Keratinocyte (primary cell): Measurements from ENCODE around the gene MYB. TPM values are rescaled to one million over a fixed set of nuclear protein-coding genes. Genes with fewer than 3 reads are reported as not detected.

ENCODE experiments used
- DNase-seq: peaks from one replicate; pipeline ENCODE4 v3.0.0-alpha.2; 2011; ENCODE audit warnings: low read depth, missing footprints, low spot score
- FAIRE-seq: peaks from 2 replicates; lab custom pipeline; 2011; peaks lifted over from hg19 to GRCh38; lab: Jason Lieb, UNC
- H2AFZ ChIP-seq: 2 replicates; pipeline ENCODE4 v1.6.0; 2012; ENCODE audit warnings: low read length, control low read depth, inconsistent platforms; ENCODE audit not compliant: control insufficient read depth
- H3K27ac ChIP-seq: 2 replicates; pipeline ENCODE4 v1.5.1; 2011; ENCODE audit warnings: low read length; ENCODE audit not compliant: control insufficient read depth, insufficient read depth
- H3K27me3 ChIP-seq: 3 replicates; pipeline ENCODE4 v1.6.0; 2011; ENCODE audit warnings: low read length; ENCODE audit not compliant: control insufficient read depth, insufficient read depth; ENCODE audit errors: extremely low read depth
- H3K36me3 ChIP-seq, 2 experiments: 2 replicates in 1 of 2; 3 replicates in 1 of 2; pipeline ENCODE4 v1.5.1; 2011; ENCODE audit warnings: low read length in 2 of 2, mild to moderate bottlenecking in 1 of 2; ENCODE audit not compliant: control insufficient read depth in 2 of 2, insufficient read depth in 2 of 2; ENCODE audit errors: extremely low read depth in 1 of 2
- H3K4me1 ChIP-seq: 3 replicates; pipeline ENCODE4 v1.5.1; 2011; ENCODE audit warnings: low read length; ENCODE audit not compliant: control insufficient read depth, insufficient read depth; ENCODE audit errors: extremely low read depth
- H3K4me2 ChIP-seq: 3 replicates; pipeline ENCODE4 v1.6.0; 2011; ENCODE audit warnings: low read depth, low read length; ENCODE audit not compliant: control insufficient read depth, insufficient read depth; ENCODE audit errors: extremely low read depth
- H3K4me3 ChIP-seq, 3 experiments: fragments of 200-600 bp in 1 of 3; sonication (generic) in 1 of 3; 2 replicates in 2 of 3; 3 replicates in 1 of 3; pipeline ENCODE4 v1.5.1; 2011 to 2016; ENCODE audit warnings: low read length in 3 of 3, mild to moderate bottlenecking in 3 of 3, control low read depth in 2 of 3, inconsistent platforms in 1 of 3, low read depth in 1 of 3, mixed read lengths in 1 of 3, mixed run types in 1 of 3, moderate library complexity in 1 of 3; ENCODE audit not compliant: control insufficient read depth in 2 of 3, insufficient read depth in 2 of 3; ENCODE audit errors: extremely low read depth in 1 of 3
- H3K79me2 ChIP-seq: 2 replicates; pipeline ENCODE4 v1.6.0; 2012; ENCODE audit warnings: low read length; ENCODE audit not compliant: control insufficient read depth, insufficient read depth
- H3K9ac ChIP-seq: 3 replicates; pipeline ENCODE4 v1.6.0; 2011; ENCODE audit warnings: low read length; ENCODE audit not compliant: control insufficient read depth, insufficient read depth; ENCODE audit errors: extremely low read depth
- H3K9me1 ChIP-seq: 3 replicates; pipeline ENCODE4 v1.6.0; 2011; ENCODE audit warnings: low read length; ENCODE audit not compliant: control insufficient read depth, insufficient read depth; ENCODE audit errors: extremely low read depth
- H3K9me3 ChIP-seq: 2 replicates; pipeline ENCODE4 v1.5.1; 2012; ENCODE audit warnings: low read depth, low read length; ENCODE audit not compliant: control insufficient read depth
- H4K20me1 ChIP-seq: 3 replicates; pipeline ENCODE4 v1.6.0; 2011; ENCODE audit warnings: low read length; ENCODE audit not compliant: control insufficient read depth, insufficient read depth; ENCODE audit errors: extremely low read depth
- EZH2 ChIP-seq: IDR thresholded peaks from one replicate; pipeline ENCODE4 v1.6.1; 2012; ENCODE audit warnings: inconsistent platforms, mild to moderate bottlenecking, low read length, moderate library complexity
- dilution Hi-C: fragments of 300-500 bp; cut with MboI; formaldehyde crosslinking; loops from one replicate; pipeline ENCODE4 v1.7.0; 2020; ENCODE audit warnings: low sequenced_read_pairs; ENCODE audit not compliant: extremely low pct_ligation_motif_present
- polyA plus RNA-seq, 5 experiments: library from polyadenylated mRNA; depleted of rRNA in 3 of 5; stranded (reverse) in 3 of 5; stranded (forward) in 1 of 5; unstranded in 1 of 5; fragments of >200 nt; gene quantifications; 1 replicate in 1 of 5; 2 replicates in 3 of 5; 3 replicates in 1 of 5; pipeline versions ENCODE4 v1.2.1 to v1.2.3, GENCODE V29; 2011 to 2012; ENCODE audit warnings: missing spikeins in 2 of 5, low read depth in 1 of 5, low replicate concordance in 1 of 5
- TF ChIP-seq, protein P1 (sequence below), 3 experiments: IDR thresholded peaks in 1 of 3; conservative IDR thresholded peaks in 1 of 3; optimal IDR thresholded peaks in 1 of 3; 2 replicates in 2 of 3; 3 replicates in 1 of 3; pipeline versions ENCODE3 to v1.5.1; 2011; ENCODE audit warnings: low read length in 3 of 3, mild to moderate bottlenecking in 3 of 3, moderate library complexity in 2 of 3, control low read depth in 1 of 3, inconsistent platforms in 1 of 3; ENCODE audit not compliant: insufficient read depth in 2 of 3; ENCODE audit errors: extremely low read depth in 1 of 3

The MYB gene
- polyA plus RNA-seq, 1 donor (not counting 4 experiments of a cell fraction or from before 2014, with no cell fraction given), result 0.04 TPM

DNA sequence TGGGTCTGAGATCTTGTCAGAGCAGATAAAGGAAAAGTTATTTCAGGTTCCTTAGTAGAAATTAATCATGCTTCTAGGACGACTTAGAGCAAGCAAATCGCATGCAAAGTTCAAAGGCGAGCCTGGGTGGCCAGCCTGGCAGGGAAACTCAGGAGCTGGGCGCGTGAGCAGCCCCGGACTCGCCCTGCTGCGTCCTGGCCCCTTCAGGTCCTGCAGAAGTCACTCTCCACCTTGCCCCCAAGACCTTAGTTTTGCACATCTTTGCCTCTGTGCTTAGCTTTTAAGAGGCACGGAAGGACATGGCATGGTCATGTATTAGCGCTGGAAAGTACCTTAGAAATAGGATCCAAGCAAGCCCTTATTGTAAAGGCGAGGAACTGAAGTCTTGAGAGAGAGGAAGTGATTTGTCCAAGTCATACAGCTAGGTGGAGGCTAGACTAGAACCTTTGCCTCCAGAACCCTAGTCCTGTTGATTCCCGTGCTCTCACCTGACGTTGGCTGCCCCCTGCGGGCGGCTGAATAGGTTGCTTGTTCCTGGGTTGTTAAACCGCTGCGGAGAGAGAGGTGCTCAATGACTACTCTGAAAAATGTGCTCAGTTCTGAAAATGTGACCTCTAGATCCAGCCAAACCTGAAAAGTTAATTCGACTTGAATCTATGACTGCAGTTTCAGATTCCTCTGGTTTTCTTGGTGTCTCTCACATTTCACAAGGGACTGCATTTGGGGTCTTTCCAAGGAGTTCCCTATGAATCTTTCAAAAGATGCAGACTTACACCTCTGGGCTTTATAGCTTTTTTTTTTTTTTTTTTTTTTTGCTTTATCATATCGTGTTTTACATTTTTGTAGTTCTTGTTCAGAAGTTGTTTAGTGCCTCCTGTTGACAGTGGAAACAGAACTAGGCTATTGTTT is 2.7 kb downstream of the MYB start:
- no peak overlapping the region for H2AFZ ChIP-seq
- FAIRE-seq, result peak; percentile 58
- dilution Hi-C loops, result no loop called here

DNA sequence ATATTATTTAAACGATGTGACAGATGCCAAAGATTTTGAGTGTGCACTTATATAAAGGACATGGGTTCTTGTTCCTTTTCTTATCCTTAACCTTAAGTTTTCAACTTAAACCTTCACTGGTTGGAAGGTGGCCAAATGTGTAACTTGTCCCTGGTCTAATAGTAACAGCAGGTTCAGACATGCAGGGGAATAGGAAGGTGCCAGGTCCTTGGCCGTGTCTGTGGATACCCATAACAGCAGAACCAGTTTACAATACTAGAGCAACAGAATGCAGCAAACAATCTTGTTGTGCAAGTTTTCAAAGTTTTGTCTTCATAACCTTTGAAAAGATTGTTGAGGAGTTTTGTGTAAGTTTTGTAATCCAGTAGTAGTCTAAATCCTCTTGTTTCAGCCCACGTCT is 4.4 kb downstream of the MYB start:
- Histone ChIP-seq H3K27ac (no peak overlapping the region), H4K20me1 (no peaks in the 10 kb centered on the region), H3K4me2 (no peak overlapping the region), H2AFZ (no peak overlapping the region), H3K27me3 (peaks cover 24% of the 10 kb centered on the region), H3K36me3 (no peaks in the 10 kb centered on the region), H3K9me1 (no peaks in the 10 kb centered on the region), H3K4me3 (no peak overlapping the region), H3K9ac (no peak overlapping the region), H3K79me2 (no peaks in the 10 kb centered on the region), H3K9me3 (no peaks in the 10 kb centered on the region), H3K4me1 (peaks cover 11% of the 10 kb centered on the region)
- TF ChIP-seq, protein P1, sequence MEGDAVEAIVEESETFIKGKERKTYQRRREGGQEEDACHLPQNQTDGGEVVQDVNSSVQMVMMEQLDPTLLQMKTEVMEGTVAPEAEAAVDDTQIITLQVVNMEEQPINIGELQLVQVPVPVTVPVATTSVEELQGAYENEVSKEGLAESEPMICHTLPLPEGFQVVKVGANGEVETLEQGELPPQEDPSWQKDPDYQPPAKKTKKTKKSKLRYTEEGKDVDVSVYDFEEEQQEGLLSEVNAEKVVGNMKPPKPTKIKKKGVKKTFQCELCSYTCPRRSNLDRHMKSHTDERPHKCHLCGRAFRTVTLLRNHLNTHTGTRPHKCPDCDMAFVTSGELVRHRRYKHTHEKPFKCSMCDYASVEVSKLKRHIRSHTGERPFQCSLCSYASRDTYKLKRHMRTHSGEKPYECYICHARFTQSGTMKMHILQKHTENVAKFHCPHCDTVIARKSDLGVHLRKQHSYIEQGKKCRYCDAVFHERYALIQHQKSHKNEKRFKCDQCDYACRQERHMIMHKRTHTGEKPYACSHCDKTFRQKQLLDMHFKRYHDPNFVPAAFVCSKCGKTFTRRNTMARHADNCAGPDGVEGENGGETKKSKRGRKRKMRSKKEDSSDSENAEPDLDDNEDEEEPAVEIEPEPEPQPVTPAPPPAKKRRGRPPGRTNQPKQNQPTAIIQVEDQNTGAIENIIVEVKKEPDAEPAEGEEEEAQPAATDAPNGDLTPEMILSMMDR (optimal IDR thresholded peaks at IDR 0.05 in 1 of 3, IDR thresholded peaks at IDR 0.05 in 1 of 3, conservative IDR thresholded peaks at IDR 0.05 in 1 of 3; ENCODE audit: extremely low read depth in 1 of 3, insufficient read depth in 2 of 3, low read length in 3 of 3), result no peak
- no peak for TF ChIP-seq EZH2
- DNase-seq, result no peak
- FAIRE-seq, result no peak
- dilution Hi-C loops, result no loop called here

More for the DNA sequence above, 2.7 kb downstream of the MYB start:
- Histone ChIP-seq H3K9ac (no peak overlapping the region), H3K27me3 (peaks cover 24% of the 10 kb centered on the region), H3K4me1 (peaks cover 11% of the 10 kb centered on the region), H3K79me2 (no peaks in the 10 kb centered on the region), H3K9me3 (no peaks in the 10 kb centered on the region), H4K20me1 (no peaks in the 10 kb centered on the region), H3K4me3 (peak overlapping the region in 2 of 3 experiments; percentile 67 to 80), H3K9me1 (no peaks in the 10 kb centered on the region), H3K4me2 (peak overlapping the region; percentile 95), H3K27ac (no peak overlapping the region), H3K36me3 (no peaks in the 10 kb centered on the region)
- DNase-seq, result peak; percentile 17
- peak; percentile 70 for TF ChIP-seq EZH2
- TF ChIP-seq, protein P1 (optimal IDR thresholded peaks at IDR 0.05 in 1 of 3, IDR thresholded peaks at IDR 0.05 in 1 of 3, conservative IDR thresholded peaks at IDR 0.05 in 1 of 3; ENCODE audit: extremely low read depth in 1 of 3, insufficient read depth in 2 of 3, low read length in 3 of 3), result peak; percentile 48 to 72 (median 69)
